Muscle layer of colon (tissue), 2 donors: ENCODE results near the gene ERBB2.

Experiments
- H3K27ac ChIP-seq: one replicate; pipeline ENCODE4 v1.7.0; 2013; ENCODE audit warnings: low read depth, mild to moderate bottlenecking, low read length, moderate library complexity
- H3K27me3 ChIP-seq, 2 donors: one replicate each; pipeline ENCODE4 v1.7.0; 2013; ENCODE audit warnings: low read length in 2 of 2, mild to moderate bottlenecking in 2 of 2; ENCODE audit not compliant: insufficient read depth in 2 of 2, control insufficient read depth in 1 of 2
- H3K36me3 ChIP-seq: one replicate; pipeline ENCODE4 v1.7.0; 2013; ENCODE audit warnings: mild to moderate bottlenecking, low read length; ENCODE audit not compliant: insufficient read depth
- H3K4me1 ChIP-seq: one replicate; pipeline ENCODE4 v1.7.0; 2013; ENCODE audit warnings: mild to moderate bottlenecking, low read length; ENCODE audit not compliant: insufficient read depth
- H3K4me3 ChIP-seq, 2 donors: one replicate each; pipeline ENCODE4 v1.7.0; 2013; ENCODE audit warnings: low read length in 2 of 2, low read depth in 1 of 2, mild to moderate bottlenecking in 1 of 2, moderate library complexity in 1 of 2
- H3K9ac ChIP-seq: one replicate; pipeline ENCODE4 v1.7.0; 2013; ENCODE audit warnings: low read length
- H3K9me3 ChIP-seq: one replicate; pipeline ENCODE4 v1.7.0; 2013; ENCODE audit warnings: mild to moderate bottlenecking, low read length
- donor health status: abdominal sarcoma.
- donor health status: Adenocarcinoma of cecum.

The ERBB2 gene

DNA sequence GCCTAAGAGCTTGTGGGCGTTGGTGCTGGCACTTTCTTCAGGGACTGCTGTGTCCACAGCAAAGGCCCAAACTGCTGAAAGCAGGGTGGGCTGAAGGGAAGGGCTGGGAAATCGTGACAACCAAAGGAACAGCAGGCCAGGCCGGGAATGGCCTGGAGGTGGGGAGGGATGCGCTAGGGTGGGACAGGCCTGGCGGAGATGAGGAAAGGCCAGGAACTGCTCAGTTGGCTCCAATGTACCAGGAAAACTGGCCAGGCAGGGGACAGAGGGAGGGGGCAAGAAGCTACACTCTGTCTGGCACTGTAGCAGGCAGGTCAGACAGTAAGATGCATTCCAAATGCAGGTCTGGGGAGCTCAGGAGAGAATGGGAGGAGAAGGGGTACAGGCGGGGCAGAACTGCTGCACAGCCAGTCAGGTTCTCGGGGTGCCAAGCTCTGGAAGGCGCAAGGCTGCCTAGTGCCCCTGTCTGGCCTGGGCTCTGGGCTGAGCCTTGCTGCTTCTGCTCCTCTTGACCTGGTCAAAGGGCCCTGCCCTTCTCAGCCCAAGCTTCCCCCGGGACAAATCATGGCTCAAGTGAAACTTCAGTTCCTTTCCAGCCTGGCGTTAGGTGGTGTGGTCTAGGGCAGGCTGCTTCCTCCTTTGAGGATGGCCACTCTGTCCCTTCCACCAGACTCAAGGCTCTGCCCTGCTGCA is 24.3 kb upstream of the ERBB2 start:
- Histone ChIP-seq H3K27me3 (peaks cover 7 to 19% of the 10 kb centered on the region in 2 donors), H3K27ac (no peak overlapping the region), H3K4me1 (peaks cover 3% of the 10 kb centered on the region), H3K36me3 (peaks cover 9% of the 10 kb centered on the region), H3K9ac (no peak overlapping the region), H3K9me3 (no peaks in the 10 kb centered on the region), H3K4me3 (no peak overlapping the region)

GRCh38 chr17:39676198-39676819 is 23.6 kb upstream of the ERBB2 start:
- Histone ChIP-seq H3K9me3 (no peaks in the 10 kb centered on the region), H3K27me3 (peaks cover 0 to 11% of the 10 kb centered on the region in 2 donors), H3K9ac (no peak overlapping the region), H3K4me3 (no peak overlapping the region), H3K36me3 (peaks cover 9% of the 10 kb centered on the region), H3K4me1 (peaks cover 3% of the 10 kb centered on the region), H3K27ac (no peak overlapping the region)

- Histone ChIP-seq H3K27me3 (peaks cover 0 to 4% of the 10 kb centered on the region in 2 donors), H3K9ac (no peak overlapping the region), H3K27ac (no peak overlapping the region)
These were observed 22.8 kb upstream of the ERBB2 start for GRCh38 chr17:39677072-39677471.

DNA sequence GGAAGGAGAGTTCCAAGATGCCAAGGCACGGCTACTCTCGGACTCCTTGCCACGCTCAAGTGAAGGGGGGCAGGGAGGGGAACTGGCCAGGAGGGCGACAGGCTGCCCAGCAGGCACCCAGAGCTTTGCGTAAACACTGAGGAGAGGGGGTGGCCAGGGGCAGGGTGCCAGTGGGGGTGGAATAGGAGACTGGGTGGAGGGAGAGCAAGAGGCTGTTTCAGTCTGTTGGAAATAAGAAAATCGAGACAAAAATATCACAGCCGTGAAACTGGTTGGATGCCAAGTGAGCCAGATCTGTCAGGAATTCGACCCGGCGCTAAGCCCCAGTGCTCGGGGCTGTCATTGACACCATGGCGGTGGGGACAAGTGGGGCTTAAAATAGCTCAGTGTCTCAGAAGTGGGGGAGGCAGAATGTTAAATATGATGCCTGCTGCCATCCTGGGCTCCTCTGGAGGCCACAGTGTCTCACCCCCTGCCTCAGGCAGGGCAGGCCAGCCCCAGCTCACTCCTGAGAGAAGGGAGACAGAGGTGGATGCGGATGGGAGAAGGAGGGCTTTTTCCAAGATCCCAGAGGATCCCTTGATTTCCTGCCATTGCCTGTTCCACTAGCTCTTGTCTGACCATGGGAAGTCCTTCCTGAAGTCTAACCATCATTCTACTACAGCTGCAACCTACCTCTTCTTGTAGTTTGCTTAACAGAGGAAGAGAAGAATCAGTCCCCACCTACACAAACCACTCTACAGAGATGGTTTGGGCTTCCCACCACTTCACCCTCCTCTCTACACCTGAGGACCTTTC is 22.1 kb upstream of the ERBB2 start:
- Histone ChIP-seq H3K36me3 (peaks cover 9% of the 10 kb centered on the region), H3K27ac (no peak overlapping the region), H3K4me3 (no peak overlapping the region), H3K9me3 (no peaks in the 10 kb centered on the region), H3K4me1 (peaks cover 3% of the 10 kb centered on the region), H3K27me3 (no peaks in the 10 kb centered on the region), H3K9ac (no peak overlapping the region)

More at GRCh38 chr17:39677072-39677471, 22.8 kb upstream of the ERBB2 start:
- H3K36me3 ChIP-seq = peaks cover 9% of the 10 kb centered on the region
- no peaks in the 10 kb centered on the region for H3K9me3 ChIP-seq
- H3K4me1 ChIP-seq = peaks cover 3% of the 10 kb centered on the region
- no peak overlapping the region for H3K4me3 ChIP-seq

DNA sequence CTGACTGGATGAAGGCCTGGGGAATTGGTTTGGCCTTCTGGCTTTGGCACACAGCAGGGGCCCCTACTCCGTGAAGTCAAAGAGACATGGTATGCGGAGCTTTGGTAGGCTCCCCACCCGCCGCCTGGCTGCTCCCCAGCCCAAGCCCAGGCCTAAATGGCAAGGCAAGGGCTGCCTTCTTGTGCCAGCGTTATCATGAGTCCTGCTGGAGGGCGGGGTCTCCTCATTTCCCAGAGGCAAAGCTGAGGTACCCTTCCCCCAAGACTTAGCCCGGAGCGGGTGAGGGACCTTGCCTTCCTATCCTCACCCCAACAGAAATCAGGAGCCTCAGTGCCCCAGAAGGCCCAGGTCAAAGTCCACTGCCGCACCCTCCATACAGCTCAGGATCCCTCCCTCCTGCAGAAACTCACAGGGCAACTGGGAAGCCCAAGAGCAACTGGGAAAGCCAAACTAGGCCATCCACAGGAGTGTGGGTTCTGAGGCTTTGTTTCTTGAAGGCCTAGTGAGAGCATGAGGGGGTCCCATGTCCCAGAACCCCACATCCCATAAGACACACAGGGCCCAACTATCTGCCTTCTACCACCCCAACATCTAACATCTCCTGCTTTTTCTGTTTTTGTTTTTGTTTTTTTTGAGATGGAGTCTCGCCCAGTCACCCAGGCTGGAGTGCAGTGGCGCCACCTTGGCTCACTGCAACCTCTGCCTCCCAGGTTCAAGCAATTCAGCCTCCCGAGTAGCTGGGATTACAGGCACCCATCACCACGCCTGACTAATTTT is 21.3 kb upstream of the ERBB2 start:
- H3K9me3 ChIP-seq = no peaks in the 10 kb centered on the region
- H3K36me3 ChIP-seq = peaks cover 12% of the 10 kb centered on the region
- H3K4me3 ChIP-seq = no peak overlapping the region
- no peak overlapping the region for H3K27ac ChIP-seq
- no peak overlapping the region for H3K9ac ChIP-seq
- H3K4me1 ChIP-seq = peaks cover 3% of the 10 kb centered on the region
- no peaks in the 10 kb centered on the region for H3K27me3 ChIP-seq

- H3K36me3 ChIP-seq = peaks cover 20% of the 10 kb centered on the region
- H3K27me3 ChIP-seq = no peaks in the 10 kb centered on the region
- H3K9ac ChIP-seq = no peak overlapping the region
- no peak overlapping the region for H3K27ac ChIP-seq
- H3K9me3 ChIP-seq = no peaks in the 10 kb centered on the region
- peaks cover 3% of the 10 kb centered on the region for H3K4me1 ChIP-seq
- no peak overlapping the region for H3K4me3 ChIP-seq
These were observed 20.2 kb upstream of the ERBB2 start for GRCh38 chr17:39679521-39680192.

DNA sequence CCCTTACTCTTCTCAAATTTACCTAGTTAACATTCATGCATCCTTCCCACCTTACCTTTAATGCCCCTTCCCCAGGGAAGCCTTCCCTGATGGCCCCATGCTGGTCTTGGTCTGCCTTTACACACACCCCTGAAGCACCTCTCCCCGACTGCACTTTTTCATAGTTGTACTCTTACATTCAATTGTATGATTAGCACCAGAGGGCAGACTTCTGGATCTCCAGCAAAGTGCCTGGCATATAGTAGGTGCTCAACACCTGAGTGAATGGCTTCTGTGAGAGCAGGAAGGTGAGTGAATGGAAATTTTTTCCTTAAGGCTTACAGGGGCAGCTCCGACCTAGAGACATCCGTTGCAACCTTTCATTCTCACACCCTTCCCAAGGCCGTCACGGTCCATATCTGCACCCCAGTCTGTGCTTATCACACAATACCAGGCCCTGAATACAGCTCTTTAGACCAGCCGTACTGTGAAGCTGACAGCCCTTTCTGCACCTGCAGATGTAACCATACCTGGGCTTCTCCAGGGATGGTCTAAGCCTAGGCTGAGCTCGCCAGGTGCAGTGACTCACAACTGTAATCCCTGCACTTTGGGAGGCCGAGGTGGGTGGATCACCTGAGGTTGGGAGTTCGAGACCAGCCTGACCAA is 16.4 kb upstream of the ERBB2 start:
- no peak overlapping the region for H3K4me3 ChIP-seq
- peaks cover 9% of the 10 kb centered on the region for H3K4me1 ChIP-seq
- H3K36me3 ChIP-seq = peaks cover 14% of the 10 kb centered on the region
- H3K9me3 ChIP-seq = no peaks in the 10 kb centered on the region
- H3K27me3 ChIP-seq = no peaks in the 10 kb centered on the region
- no peak overlapping the region for H3K27ac ChIP-seq
- no peak overlapping the region for H3K9ac ChIP-seq

- Histone ChIP-seq H3K4me1 (peaks cover 15% of the 10 kb centered on the region), H3K4me3 (no peak overlapping the region), H3K36me3 (peaks cover 14% of the 10 kb centered on the region), H3K27ac (no peak overlapping the region), H3K27me3 (no peaks in the 10 kb centered on the region), H3K9me3 (no peaks in the 10 kb centered on the region), H3K9ac (no peak overlapping the region)
These were observed 15.3 kb upstream of the ERBB2 start for GRCh38 chr17:39684369-39685192.

DNA sequence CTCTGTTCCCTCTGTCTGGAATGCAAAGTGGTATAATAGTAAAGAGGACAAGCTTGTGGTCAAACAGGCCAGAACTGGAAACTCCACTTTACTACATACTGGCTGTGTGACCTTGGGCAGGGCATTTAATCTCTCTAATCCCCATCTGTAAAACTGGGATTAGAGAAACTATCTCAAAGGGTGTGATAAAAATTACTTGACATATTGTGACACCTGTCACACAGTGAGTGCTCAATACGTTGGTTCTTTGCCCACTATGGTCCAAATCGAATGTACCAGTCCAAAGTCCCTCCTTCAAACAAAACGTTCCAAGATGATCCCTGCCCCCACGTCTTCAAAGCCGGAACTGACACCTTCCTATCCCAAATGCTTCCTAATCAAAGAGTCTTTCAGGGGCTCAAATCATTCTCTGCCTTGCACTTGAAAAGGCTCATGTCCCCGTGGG is 12.7 kb upstream of the ERBB2 start:
- Histone ChIP-seq H3K4me3 (peak overlapping the region; percentile 91 to 95), H3K27me3 (no peaks in the 10 kb centered on the region), H3K9me3 (no peaks in the 10 kb centered on the region), H3K9ac (no peak overlapping the region), H3K36me3 (peaks cover 14% of the 10 kb centered on the region), H3K27ac (no peak overlapping the region), H3K4me1 (peaks cover 15% of the 10 kb centered on the region)
